ENCODE data around the gene KLHL36. TPM values are rescaled to one million over a fixed set of nuclear protein-coding genes. Genes with fewer than 3 reads are reported as not detected.

The KLHL36 gene
- total RNA-seq, 1 donor from 2014 or later, result 78.5 TPM

- peak; percentile 56 for DNase-seq (ENCODE audit: low read depth)
- H3K4me3 ChIP-seq (ENCODE audit: low read depth, low read length), result no peak overlapping the region
- no peaks in the 10 kb centered on the region for H3K27me3 ChIP-seq (ENCODE audit: control insufficient read depth, insufficient read depth, low read length)
- no peaks in the 10 kb centered on the region for H3K36me3 ChIP-seq (ENCODE audit: control insufficient read depth, insufficient read depth, low read length)
- no peak for TF ChIP-seq CTCF (IDR thresholded peaks at IDR 0.05; ENCODE audit: insufficient read depth, low read length, poor library complexity, severe bottlenecking)
Observed at GRCh38 chr16:84643180-84643583, 5.1 kb upstream of the KLHL36 start.

- Histone ChIP-seq H3K27me3 (ENCODE audit: control insufficient read depth, insufficient read depth, low read length) (no peaks in the 10 kb centered on the region), H3K36me3 (ENCODE audit: control insufficient read depth, insufficient read depth, low read length) (no peaks in the 10 kb centered on the region), H3K4me3 (ENCODE audit: low read depth, low read length) (no peak overlapping the region)
- no peak for TF ChIP-seq CTCF (IDR thresholded peaks at IDR 0.05; ENCODE audit: insufficient read depth, low read length, poor library complexity, severe bottlenecking)
- no peak for DNase-seq (ENCODE audit: low read depth)
Observed at GRCh38 chr16:84643674-84644073, 4.6 kb upstream of the KLHL36 start.

- Histone ChIP-seq H3K27me3 (ENCODE audit: control insufficient read depth, insufficient read depth, low read length) (no peaks in the 10 kb centered on the region), H3K4me3 (ENCODE audit: low read depth, low read length) (peak overlapping the region; percentile 79), H3K36me3 (ENCODE audit: control insufficient read depth, insufficient read depth, low read length) (peaks cover 3% of the 10 kb centered on the region)
- no peak for TF ChIP-seq CTCF (IDR thresholded peaks at IDR 0.05; ENCODE audit: insufficient read depth, low read length, poor library complexity, severe bottlenecking)
- no peak for DNase-seq (ENCODE audit: low read depth)
Observed at GRCh38 chr16:84648595-84649510, 542 bp downstream of the KLHL36 start.

- H3K4me3 ChIP-seq (ENCODE audit: low read depth, low read length), result peak overlapping the region; percentile 79
- no peak for TF ChIP-seq CTCF (IDR thresholded peaks at IDR 0.05; ENCODE audit: insufficient read depth, low read length, poor library complexity, severe bottlenecking)
- H3K36me3 ChIP-seq (ENCODE audit: control insufficient read depth, insufficient read depth, low read length), result peaks cover 3% of the 10 kb centered on the region
- DNase-seq (ENCODE audit: low read depth), result no peak
- no peaks in the 10 kb centered on the region for H3K27me3 ChIP-seq (ENCODE audit: control insufficient read depth, insufficient read depth, low read length)
Observed at GRCh38 chr16:84649511-84649861, 1.2 kb downstream of the KLHL36 start.

- no peak for TF ChIP-seq CTCF (IDR thresholded peaks at IDR 0.05; ENCODE audit: insufficient read depth, low read length, poor library complexity, severe bottlenecking)
- no peak overlapping the region for H3K4me3 ChIP-seq (ENCODE audit: low read depth, low read length)
- DNase-seq (ENCODE audit: low read depth), result peak; percentile 76
- H3K36me3 ChIP-seq (ENCODE audit: control insufficient read depth, insufficient read depth, low read length), result peaks cover 3% of the 10 kb centered on the region
- no peaks in the 10 kb centered on the region for H3K27me3 ChIP-seq (ENCODE audit: control insufficient read depth, insufficient read depth, low read length)
Observed at GRCh38 chr16:84650062-84650991, 2.0 kb downstream of the KLHL36 start.

All from kidney epithelial cell (primary cell).